ENCODE data around the gene LCK.

Gene LCK

DNA sequence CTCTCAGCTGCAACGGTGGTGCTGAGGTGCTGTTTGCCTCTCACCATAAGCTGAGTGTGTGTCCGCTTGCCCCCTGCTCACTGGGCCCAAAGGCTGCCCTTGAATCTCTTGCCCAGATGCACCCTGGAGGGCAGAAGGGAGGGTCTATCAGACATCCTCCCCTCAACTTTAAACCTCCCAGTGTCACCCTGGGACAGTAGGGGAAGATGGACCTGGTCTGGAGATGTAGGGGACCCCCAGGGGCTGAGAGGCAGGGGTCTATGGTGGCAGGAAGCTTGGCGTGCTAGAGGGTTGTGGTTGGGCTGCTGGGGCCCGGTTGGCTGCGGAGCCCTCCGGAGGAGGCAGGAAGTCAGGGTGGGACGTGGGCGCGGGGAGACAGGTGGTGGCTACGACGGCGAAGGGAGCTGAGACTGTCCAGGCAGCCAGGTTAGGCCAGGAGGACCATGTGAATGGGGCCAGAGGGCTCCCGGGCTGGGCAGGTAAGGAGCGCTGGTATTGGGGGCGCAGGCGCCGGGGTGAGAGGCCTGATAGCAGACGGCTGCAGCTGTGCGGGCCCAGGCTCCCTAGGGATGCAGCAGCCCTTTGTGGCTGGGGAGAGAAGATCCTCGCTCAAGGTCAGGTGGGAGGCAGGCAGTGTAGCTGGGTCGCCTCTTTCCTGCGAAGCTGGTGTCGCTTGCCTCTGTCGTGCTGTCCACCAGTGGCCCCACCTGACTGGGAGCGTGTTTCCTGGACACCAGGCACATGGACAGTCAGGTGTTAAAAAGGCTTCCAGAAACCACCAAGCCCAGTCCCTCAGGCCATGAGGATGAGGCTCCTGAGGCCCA, at the start of gene LCK:
LCK (plus strand) TSS at position 373 of the 824 bp plus-strand sequence. CDS start 23,065 bp downstream, outside the sequence.
- peak; percentile 73 for DNase-seq (ENCODE audit: low spot score)

DNA sequence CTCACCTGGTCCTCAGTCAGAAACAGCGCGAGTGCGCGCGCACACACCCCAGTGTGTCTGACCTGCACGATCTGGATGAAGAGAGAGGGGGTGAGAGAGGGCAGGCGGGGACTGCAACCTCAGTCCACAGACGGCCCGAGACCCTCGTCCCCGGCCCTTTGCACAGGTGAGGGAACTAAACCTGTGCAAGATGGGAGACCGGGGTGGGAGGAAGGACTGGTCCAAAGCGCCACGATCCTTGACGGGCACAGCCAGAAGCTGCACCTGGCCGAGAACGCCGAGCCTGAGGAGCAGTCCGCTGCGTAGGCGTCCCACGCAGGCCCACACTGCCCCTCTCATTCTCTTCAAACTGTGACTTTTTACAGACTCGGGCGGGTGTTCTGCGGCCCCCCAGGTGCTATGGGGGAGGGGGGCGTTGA, 46.1 kb upstream of the LCK start:
- no peak for DNase-seq (ENCODE audit: low spot score)

DNA sequence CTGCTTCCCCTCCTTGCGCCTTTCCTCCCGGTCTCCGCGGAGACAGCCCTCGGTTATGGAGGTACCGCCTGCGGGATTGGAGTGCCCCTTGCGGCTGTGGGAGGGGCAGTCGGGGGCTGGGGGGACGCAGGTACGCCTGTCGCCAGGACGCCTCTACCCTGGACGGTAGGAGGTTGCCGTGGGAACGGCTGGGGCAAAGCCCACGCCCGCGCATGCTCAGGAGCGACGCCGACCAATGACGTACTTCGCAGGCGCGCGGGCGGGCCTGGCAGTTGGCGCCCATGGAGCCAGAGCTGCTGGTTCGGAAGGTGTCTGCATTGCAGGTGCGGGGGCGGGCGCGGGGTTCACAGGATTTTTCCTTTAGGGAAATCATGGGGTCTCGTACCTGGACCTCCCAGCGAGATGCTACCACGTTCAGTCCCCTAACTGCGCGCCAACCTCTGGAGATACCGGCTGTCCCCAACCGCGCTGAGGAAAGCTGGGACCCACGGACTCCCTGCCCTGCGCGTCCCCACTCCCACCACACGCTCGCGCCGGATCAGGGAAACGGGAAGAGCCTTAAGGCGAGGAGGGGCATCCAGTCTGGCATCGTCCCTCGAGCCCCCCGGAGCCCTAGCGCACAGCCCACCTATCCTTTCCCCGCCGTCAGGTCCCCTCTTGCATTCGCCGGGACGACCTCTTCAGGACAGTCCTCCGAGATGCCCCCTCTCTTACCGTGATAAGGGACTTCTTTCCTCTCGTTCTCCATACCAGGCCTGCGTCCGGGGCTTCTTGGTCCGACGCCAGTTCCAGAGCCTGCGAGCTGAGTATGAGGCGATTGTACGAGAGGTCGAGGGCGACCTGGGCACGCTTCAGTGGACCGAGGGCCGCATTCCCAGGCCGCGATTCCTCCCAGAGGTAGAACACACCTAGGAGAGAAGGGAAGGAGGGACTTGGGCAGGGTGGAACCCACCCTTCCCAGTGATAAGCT, 45.4 kb upstream of the LCK start, which contains the start of gene IQCC:
IQCC (plus strand) TSS at position 271 of the 970 bp plus-strand sequence; CDS start at position 282, 11 bp downstream.
- peak; percentile 83 for DNase-seq (ENCODE audit: low spot score)

DNA sequence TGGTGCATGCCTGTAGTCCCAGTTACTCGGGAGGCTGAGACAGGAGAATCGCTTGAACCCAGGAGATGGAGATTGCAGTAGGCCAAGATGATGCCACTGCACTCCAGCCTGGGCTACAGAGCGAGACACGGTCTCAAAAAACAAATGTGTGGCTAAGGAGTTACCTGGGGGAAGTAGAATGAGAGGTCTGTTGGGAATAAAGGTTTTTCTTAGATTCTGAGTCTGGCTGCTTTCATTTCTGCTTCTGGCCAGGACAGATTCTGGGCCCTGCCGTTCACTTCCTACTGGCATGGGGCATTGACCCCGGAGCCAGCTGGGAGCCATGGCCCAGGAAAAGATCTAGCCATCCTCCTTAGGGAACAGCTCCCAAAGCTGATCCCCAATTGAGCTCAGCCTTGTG, 42.6 kb upstream of the LCK start:
- DNase-seq (ENCODE audit: low spot score), result no peak

DNA sequence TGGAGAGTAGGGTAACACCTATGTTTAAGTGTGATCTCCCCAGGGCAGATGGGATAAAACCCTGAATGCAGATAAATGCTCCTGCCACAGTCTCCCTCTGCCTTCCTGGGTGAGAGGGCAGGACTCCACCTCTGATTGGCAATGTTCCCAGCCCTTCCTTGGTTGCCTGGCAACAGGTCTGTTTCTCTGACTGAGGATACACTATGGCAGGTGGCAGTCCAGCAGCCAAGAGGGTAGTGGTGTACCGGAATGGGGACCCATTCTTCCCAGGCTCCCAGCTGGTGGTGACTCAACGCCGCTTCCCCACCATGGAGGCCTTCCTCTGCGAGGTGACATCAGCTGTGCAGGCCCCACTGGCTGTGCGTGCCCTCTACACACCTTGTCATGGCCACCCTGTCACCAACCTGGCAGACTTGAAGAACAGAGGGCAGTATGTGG, 42.2 kb upstream of the LCK start, which contains the start of gene DCDC2B:
DCDC2B (plus strand) TSS at position 199 of the 438 bp plus-strand sequence; CDS start at position 204, 5 bp downstream.
- DNase-seq (ENCODE audit: low spot score), result no peak

DNA sequence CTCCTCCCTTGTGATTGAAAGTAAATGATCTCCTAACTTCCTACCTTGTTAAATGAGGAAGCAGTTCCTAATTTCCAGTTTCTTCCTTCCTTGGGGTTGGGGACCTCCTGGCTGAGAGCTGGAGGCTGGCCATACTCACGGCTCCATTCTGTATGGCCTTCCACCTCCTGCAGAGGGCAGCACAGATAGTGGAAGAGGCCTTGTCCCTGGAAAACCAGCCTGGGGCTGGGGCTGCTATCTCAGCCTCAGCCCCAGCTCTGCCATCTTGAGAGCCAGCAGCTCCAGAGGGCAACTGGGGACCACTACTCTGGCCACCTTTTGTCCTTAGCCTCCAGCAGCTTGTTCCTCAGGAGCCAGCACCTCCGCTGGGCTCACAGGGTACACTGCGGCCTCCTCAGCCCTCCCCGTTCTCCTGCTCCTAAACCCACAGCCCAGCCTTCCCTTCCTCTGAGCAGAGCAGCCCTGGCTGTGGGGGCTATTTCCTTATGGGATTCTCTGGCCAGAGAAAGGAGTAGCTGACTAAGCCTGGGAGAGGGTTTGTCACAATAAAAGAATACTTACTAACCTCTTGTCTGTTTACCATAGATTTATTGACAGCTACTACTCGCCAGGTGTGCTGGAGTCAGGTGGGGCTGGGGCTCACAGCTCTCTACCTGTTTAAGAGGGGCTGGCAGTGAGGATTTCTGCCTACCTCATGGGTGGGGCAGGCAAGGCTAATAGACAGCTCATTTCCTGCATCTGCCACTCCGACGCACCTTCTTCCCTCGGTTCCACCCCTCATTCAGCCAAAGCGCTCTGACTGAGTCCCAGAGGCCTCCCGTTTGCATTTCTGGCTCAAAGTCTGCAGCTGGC, 35.2 kb upstream of the LCK start:
- DNase-seq (ENCODE audit: low spot score), result peak; percentile 60

DNA sequence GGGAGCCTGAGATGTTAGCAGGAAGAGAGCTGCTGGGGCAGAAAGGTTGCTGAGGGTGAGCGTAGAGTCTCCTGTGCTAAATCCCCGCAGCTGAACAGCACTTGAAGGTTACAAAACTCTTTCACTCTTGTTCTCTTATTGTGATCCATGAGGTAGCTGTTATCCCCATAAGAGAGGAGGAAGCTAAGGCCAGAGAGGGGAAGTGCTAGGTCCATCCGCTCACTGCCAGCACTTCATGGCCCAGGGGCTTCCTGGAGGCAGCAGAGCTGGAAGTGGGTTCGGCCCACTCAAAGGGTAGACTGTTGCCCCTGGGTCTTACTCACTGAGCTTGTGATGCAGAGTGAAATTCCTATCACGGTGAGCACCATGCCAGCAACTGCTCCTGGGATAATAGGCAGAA, 34.5 kb upstream of the LCK start:
- DNase-seq (ENCODE audit: low spot score), result no peak

DNA sequence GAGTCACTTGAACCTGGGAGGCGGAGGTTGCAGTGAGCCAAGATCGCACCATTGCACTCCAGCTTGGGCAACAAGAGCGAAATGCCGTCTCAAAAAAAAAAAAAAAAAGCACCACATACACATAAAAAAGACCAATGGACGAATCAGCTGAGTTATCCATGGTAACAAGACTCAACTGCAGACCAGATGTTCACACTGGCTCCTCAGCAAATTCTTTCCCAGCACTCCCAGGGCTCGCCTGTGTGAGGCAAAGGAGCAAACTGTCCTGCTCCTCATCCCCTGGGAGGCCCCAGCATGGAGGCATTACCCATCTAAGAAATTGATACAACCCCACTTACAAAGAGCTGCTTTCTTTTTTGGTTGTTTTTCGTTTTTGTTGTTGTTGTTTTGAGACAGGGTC, 32.0 kb upstream of the LCK start:
- DNase-seq (ENCODE audit: low spot score), result no peak

DNA sequence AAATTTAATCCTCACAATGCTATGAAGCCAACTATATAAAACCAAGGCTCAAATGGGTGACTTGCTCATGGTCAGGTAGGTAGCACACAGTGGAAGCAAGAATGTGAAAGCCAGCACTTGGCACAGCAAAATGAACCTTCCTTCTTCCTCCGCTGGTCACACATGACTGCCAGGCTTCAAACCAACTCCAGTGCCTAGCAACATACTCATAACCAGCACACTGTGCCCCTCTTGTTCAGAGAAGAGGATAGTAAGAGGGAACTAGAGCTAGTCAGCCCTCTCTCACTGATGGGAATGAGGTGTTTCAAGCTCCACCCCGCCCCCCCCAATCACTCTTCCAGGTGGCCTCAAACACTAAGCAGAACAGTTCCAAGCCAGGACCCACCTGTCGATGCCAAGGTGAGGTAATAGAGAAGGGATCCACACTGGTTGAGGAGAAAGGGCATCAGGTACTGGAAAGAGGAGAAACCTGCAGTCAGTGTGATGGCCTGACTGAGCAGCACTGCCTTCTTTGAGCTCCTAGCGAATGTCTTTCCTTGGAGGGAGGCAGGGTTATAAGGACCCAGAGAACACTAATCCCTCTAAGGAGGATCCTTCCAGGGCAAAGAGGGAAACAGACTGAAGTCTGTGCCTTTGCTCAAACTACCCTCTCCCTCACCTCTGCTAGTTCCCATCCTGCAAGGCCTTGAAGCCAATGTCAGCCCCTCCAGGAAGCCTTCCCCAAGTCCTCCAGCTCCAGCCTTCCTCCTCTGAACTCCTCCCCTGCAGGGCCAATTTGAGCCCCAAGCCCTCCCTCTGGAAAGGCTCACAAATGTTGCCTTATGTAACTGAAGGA, 30.1 kb upstream of the LCK start:
- DNase-seq (ENCODE audit: low spot score), result no peak

DNA sequence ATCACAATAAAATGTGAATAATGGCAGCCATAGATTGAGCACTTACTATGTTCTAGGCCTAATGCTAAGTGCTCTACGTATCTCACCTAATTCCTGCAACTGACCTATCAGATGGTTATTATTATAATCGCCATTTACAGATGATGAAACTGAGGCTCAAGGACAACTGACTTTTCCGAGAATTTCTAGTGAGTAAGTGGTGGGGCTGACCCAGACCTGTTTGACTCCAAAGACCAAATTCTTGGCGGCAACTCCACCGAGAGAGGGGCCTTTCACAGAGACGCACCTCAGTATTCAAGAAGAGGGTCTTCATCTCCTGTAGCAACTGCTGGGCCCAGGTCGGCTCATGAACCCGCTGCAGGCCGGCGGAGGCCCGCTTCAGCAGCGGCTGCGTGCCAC, 29.5 kb upstream of the LCK start:
- DNase-seq (ENCODE audit: low spot score), result no peak

DNA sequence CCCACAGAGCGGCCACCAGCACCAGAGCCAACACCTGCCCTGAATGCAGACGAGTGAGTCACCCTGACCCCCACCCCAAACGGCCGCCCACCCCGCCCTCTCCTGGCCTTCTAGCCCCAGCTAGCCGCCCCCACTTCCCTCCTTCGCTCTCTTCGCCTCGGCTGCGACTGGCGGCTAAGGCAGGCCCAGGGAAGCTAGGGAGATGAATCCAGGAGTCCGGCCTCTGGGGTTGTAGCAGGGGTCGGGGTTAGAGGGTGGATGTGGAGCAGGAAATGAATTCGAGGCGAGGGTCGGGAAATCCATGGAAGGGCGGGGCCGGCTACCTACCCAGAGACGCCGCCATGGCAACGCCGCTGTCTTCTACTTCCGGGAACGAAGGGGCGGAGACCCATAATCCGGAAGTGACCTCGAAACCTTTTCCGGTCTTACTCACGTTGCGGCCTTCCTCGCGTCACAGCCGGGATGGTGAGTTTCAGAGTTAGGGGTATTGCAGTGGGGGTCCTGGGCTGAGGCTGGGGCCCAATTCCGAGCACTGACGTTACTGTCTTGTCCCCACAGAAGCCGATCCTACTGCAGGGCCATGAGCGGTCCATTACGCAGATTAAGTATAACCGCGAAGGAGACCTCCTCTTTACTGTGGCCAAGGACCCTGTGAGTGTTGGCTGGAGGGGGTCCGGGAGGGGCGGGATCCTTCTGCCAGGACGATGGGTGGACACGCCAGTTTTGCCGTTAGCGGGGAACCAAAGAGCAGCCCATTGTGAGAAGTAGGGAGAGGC, 28.9 kb upstream of the LCK start, which contains the start of the genes EIF3I and TMEM234:
EIF3I (plus strand) TSS at position 428 of the 776 bp plus-strand sequence; CDS start at position 463, 35 bp downstream.
TMEM234 (minus strand) TSS at position 374 of the 776 bp plus-strand sequence; CDS start at position 343, 31 bp downstream.
- DNase-seq (ENCODE audit: low spot score), result peak; percentile 91

DNA sequence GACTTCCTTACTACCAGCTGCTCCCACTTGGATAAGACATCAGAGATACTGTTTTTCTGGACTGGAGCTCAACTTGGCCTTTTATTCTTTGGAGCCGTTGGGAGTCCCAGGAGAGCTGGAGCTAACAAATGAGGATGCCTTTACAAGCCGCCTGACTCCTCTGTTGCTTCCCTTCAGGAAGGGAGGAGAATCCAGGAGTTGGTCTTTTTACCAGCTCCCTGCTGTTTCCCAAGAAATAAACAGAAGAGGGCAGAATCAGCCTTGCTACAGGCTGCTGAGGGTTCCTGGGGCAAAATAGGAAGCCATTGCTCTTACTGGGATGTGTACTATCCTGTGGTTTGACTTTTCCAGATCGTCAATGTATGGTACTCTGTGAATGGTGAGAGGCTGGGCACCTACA, 27.4 kb upstream of the LCK start:
- DNase-seq (ENCODE audit: low spot score), result no peak

DNA sequence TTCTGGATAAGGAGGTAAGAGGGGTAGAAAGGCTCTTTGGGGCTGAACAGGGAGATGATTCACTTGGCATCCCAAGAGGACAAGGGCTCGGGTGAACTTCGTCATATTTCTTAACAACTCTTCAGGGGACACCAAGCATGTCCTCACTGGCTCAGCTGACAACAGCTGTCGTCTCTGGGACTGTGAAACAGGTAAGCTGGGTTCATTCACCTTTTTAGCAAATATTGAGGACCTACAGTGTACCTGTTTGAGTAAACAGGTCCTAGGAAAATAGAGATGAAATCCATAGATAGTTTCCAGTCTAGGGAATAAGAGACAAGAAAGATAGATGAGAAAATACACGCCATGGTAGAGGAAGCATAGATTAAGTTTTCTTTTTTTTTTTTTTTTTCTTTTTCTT, 26.8 kb upstream of the LCK start:
- DNase-seq (ENCODE audit: low spot score), result no peak

DNA sequence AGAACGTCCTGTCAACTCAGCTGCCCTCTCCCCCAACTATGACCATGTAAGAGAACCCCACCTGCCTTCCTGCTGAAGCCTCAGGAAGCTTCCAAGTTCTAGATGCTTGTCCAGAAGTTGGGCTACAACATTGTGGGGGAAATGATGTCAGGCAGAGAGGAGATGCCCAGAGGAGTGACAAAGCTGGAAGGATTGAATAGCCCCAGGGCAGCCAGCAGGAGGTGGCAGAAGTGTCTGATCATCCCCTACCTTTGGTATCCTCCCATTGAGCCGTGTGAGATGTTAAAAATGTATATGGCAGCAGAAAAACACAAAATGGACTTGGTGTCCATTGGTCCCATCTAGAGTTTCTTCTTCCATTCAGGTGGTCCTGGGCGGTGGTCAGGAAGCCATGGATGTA, 22.3 kb upstream of the LCK start:
- no peak for DNase-seq (ENCODE audit: low spot score)

DNA sequence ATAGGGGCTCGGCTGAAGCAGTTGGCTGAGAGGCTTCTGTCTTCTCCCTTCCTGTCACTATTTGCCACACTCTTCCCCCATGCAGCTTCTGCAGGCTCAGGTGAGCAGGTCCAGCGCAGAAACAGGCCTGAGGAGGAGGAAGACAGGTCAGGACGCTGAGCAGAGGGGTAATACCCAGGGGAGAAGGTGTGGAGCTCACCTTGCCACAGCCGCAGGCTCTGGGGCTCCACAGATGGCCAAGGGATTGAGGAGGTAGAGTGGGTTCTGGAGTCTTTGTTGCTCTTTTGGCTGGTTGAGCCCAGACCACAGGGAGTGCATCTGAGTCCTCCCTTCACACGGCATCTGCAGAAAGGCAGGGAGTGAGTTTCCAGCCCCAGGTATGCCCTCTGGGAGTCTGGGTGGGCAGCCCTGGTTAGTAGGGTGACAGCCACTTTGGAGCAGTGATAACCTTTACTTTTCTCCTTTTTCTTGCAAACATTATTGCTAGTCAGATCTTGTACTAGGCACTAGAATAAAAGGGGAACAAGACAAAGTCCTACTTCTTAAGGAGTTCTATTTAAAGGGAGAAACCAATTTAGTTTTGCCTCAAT, 19.1 kb upstream of the LCK start:
- no peak for DNase-seq (ENCODE audit: low spot score)

DNA sequence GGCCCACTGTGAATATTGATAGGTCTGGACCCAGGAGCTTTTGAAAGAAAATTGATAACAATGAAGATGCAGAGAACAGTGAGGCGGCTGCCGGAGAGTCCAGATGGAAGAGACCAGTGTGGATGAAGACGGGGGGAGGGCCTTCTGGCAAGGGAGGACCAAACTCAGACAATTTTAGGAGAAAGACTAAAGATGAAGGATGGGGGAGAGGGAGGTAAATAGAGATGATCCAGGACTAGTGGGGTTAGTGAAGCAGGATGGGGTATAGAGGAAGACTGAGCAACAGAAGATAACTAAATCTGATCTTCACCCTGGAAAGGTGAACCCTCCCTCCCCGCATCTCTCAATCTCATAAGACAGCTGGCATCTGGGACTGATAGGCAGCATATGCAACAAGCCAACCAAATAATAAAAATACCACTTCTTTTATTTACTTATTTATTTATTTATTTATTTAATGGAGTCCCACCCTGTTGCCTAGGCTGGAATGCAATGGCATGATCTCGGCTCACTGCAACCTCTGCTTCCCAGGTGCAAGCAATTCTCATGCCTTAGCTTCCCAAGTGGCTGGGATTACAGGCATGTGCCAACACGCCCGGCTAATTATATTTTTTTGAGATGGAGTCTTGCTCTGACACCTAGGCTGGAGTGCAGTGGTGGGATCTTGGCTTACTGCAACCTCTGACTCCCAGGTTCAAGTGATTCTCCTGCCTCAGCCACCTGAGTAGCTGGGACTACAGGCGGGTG, 18.3 kb upstream of the LCK start:
- DNase-seq (ENCODE audit: low spot score), result no peak

DNA sequence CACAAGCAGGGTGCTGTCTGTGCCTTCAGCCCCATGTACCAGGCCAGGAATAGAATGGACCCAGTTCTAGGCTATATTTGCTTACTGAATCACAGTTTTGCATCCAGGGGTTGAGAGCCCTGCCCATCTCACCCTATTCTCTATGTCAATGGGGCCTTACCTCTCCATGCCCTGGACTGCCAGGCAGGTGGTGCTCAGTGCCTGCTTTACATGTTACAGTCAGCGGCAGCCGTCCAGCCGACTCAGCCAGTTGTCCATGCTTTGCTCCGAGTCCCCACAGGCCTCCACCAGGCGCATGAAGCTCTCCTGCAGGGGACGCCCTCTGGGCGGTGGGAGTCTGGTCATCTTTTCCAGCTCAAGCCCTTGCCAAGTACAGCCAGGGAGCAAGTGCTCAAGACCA, 16.3 kb upstream of the LCK start:
- no peak for DNase-seq (ENCODE audit: low spot score)

DNA sequence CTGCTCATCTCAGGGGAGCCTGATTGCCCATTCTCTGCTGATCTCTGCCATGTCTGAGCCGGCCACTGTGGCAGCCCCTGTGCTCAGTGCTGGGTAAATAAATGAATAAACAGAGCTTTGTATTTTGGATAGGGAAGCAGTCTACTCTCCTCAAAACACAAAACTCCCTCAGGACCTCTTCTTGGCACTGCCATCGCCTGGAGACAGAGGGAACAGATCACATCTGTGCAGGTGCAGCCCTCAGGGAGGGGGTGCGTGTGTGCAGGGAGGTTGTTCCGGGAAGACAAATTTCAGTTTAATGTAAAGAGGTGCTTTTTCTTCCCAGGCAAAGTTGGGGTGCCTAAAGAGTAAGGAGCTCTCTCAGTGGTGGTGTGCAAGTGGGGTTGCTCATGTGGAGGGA, 11.7 kb upstream of the LCK start:
- DNase-seq (ENCODE audit: low spot score), result no peak

DNA sequence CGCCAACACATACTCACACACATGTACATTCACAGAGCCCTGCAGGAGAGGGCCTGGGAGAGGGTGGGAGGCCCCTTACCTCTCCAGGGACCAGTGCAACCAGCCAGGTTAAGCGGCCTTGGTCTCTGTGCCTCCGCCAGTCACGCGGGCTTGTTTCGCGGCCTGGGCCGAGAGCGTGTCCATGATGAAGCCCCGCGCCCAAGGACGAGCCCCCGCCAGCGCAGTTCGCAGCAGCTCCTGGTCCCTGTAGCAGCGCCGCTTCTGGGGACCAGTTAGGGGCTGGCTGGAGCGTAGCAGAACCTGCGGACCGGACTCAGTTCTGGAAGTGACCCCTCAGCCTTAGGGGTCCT, 11.3 kb upstream of the LCK start:
- DNase-seq (ENCODE audit: low spot score), result no peak
